Tibial nerve (tissue), 4 donors: ENCODE measurements around the gene CST2. TPM values are rescaled to one million over a fixed set of nuclear protein-coding genes. Genes with fewer than 3 reads are reported as not detected.
"Not testable (repeated sequence)": the region's sequence is repeated elsewhere in the genome, so short reads cannot be mapped to it uniquely, and the experiment has no call there.

Source experiments
- DNase-seq, 2 donors: peaks; one replicate each; pipeline ENCODE4 v3.0.0-alpha.2; 2019; ENCODE audit warnings: low spot score in 2 of 2
- H3K27ac ChIP-seq, 4 donors: fragments of 200-600 bp; sonication (generic) in 3 of 4; one replicate each; pipeline ENCODE4 v1.5.1; 2017 to 2019; ENCODE audit warnings: mild to moderate bottlenecking in 1 of 4
- H3K27me3 ChIP-seq, 2 donors: fragments of 200-600 bp; sonication (generic) in 1 of 2; one replicate each; pipeline versions ENCODE4 v1.5.1 to v1.6.0; 2017 to 2019
- H3K36me3 ChIP-seq, 3 donors: fragments of 200-600 bp; sonication (generic); one replicate each; pipeline ENCODE4 v1.5.1; 2018 to 2019
- H3K4me1 ChIP-seq, 4 donors: fragments of 200-600 bp; sonication (generic) in 3 of 4; one replicate each; pipeline ENCODE4 v1.5.1; 2017 to 2019
- H3K4me3 ChIP-seq, 4 donors: fragments of 200-600 bp; sonication (generic) in 3 of 4; one replicate each; pipeline ENCODE4 v1.5.1; 2017 to 2019; ENCODE audit warnings: mild to moderate bottlenecking in 1 of 4, moderate library complexity in 1 of 4
- H3K9me3 ChIP-seq, 4 donors: fragments of 200-600 bp; sonication (generic) in 3 of 4; one replicate each; pipeline ENCODE4 v1.5.1; 2017 to 2019
- CTCF ChIP-seq, 5 experiments: fragments of 200-600 bp in 3 of 5; fragments of 450-650 bp in 2 of 5; sonication (generic) in 3 of 5; IDR thresholded peaks; one replicate each; pipeline ENCODE4 v1.5.1; 2016 to 2019; ENCODE audit warnings: antibody characterized with exemption in 5 of 5, mild to moderate bottlenecking in 3 of 5, moderate library complexity in 2 of 5
- EP300 ChIP-seq, 2 donors: sonication (generic); formaldehyde crosslinking; IDR thresholded peaks; one replicate each; pipeline ENCODE4 v1.6.1; 2017; ENCODE audit warnings: antibody characterized with exemption in 2 of 2, mild to moderate bottlenecking in 1 of 2
- POLR2A ChIP-seq, 2 donors: fragments of 450-650 bp; IDR thresholded peaks; one replicate each; pipeline ENCODE4 v1.6.1; 2017; ENCODE audit warnings: antibody characterized with exemption in 2 of 2, mild to moderate bottlenecking in 2 of 2, moderate library complexity in 2 of 2
- WGBS, 2 donors: methylation state at CpG; one replicate each; pipeline ENCODE4 v1.1.5; 2018; 5-methylcytosine and 5-hydroxymethylcytosine counted together
- total RNA-seq, 4 donors: library from RNA; depleted of rRNA; stranded (reverse); fragments of >200 nt; gene quantifications; one replicate each; pipeline ENCODE4 v1.1.0, GENCODE V29; 2016

CST2 gene
- total RNA-seq, 4 donors from 2014 or later = 0.98 to 2.4 TPM; not detected in 2

GRCh38 chr20:23783447-23783846 is 43.1 kb downstream of the CST2 start:
- TF ChIP-seq CTCF (IDR thresholded peaks at IDR 0.05) (no peak), EP300 (IDR thresholded peaks at IDR 0.05) (no peak), POLR2A (IDR thresholded peaks at IDR 0.05) (no peak)
- no peak overlapping the region for H3K4me3 ChIP-seq
- no peak overlapping the region for H3K27ac ChIP-seq
- no peak for DNase-seq
- H3K36me3 ChIP-seq = no peaks in the 10 kb centered on the region
- 98 to 100% methylated on average over 1 of the region's 1 CpG for whole genome bisulfite sequencing, 2 donors
- no peaks in the 10 kb centered on the region for H3K9me3 ChIP-seq
- H3K27me3 ChIP-seq = no peaks in the 10 kb centered on the region
- H3K4me1 ChIP-seq = peaks cover 0 to 5% (median 0%) of the 10 kb centered on the region in 4 donors

- Histone ChIP-seq H3K4me1 (peaks cover 0 to 5% (median 0%) of the 10 kb centered on the region in 4 donors), H3K27me3 (no peaks in the 10 kb centered on the region), H3K9me3 (no peaks in the 10 kb centered on the region), H3K36me3 (no peaks in the 10 kb centered on the region), H3K4me3 (no peak overlapping the region), H3K27ac (no peak overlapping the region)
- no peak for DNase-seq
- TF ChIP-seq EP300 (IDR thresholded peaks at IDR 0.05) (no peak), POLR2A (IDR thresholded peaks at IDR 0.05) (no peak), CTCF (IDR thresholded peaks at IDR 0.05) (peak in 4 of 5 experiments; percentile 9 to 39 (median 25))
- 72 to 73% methylated on average over 8 of the region's 8 CpGs for WGBS, 2 donors
Measured at GRCh38 chr20:23782366-23782983, 44.1 kb downstream of the CST2 start.

GRCh38 chr20:23778676-23779075 is 47.9 kb downstream of the CST2 start:
- not testable (repeated sequence) for H3K27me3 ChIP-seq, H3K9me3 ChIP-seq, H3K27ac ChIP-seq, H3K4me1 ChIP-seq, H3K4me3 ChIP-seq, DNase-seq, H3K36me3 ChIP-seq

DNA sequence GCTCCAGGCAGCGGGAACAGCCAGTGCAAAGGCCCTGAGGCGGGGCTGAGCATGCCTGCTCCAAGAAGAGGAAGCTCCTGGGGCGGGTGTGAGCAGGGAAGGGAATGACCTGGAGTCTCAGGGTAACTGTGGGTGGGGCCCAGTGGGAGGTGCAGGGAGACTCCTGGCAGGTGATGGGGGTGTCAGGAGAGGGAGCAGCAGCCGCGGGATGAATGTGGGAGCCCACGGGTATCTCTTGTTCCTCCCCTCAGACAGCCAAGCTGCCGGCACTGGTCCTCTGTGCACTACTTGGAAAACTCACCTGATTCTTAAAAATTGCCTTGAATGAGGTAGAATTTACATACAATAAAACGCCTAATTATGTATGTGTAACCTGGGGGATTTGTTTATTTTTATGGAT is 49.1 kb downstream of the CST2 start:
- not testable (repeated sequence) for H3K4me1 ChIP-seq, DNase-seq, H3K27ac ChIP-seq, H3K36me3 ChIP-seq, H3K4me3 ChIP-seq, H3K9me3 ChIP-seq, H3K27me3 ChIP-seq
- 85 to 86% methylated on average over 8 of the region's 8 CpGs for WGBS, 2 donors

DNA sequence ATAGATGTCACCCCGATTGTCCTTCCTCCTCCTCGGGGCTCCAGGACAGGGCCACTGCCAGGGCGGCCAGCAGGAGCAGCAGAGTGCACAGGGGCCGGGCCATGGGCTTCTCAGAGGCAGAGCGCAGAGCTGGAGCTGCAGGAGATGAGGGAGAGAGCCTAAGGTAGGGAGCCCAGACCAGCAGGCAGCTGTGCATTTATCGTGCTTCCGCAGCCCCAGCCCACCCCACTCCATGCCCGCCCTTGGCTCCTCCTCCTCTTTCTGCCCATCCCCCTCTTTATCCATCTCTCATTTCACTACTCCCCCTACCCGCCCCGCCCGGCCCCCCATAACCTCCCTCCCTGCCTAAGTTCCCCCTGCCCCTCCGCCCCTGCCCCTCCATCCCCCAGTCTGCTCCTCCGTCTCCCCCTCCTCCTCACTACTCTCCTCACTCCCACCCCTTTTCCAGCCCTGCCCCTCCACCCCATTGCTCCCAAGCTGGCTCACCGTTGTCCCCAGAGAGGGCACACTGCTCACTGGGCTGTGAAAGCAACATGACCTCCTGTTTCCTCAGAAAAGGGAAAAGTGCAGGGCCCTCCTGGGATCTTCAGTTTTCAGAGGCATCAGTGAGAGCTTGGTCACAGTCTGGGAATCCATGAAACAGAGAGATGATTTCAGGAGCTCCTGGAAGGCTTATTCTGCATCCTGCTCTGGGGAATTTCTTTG is 50.3 kb downstream of the CST2 start:
- Histone ChIP-seq H3K9me3 (no peaks in the 10 kb centered on the region), H3K36me3 (no peaks in the 10 kb centered on the region), H3K27ac (no peak overlapping the region), H3K4me3 (no peak overlapping the region), H3K27me3 (no peaks in the 10 kb centered on the region), H3K4me1 (peaks cover 0 to 9% (median 0%) of the 10 kb centered on the region in 4 donors)
- DNase-seq = no peak
- no peak for TF ChIP-seq EP300 (IDR thresholded peaks at IDR 0.05)
- TF ChIP-seq CTCF (IDR thresholded peaks at IDR 0.05) = no peak
- 23 to 27% methylated on average over 13 to 14 of the region's 14 CpGs for WGBS, 2 donors

DNA sequence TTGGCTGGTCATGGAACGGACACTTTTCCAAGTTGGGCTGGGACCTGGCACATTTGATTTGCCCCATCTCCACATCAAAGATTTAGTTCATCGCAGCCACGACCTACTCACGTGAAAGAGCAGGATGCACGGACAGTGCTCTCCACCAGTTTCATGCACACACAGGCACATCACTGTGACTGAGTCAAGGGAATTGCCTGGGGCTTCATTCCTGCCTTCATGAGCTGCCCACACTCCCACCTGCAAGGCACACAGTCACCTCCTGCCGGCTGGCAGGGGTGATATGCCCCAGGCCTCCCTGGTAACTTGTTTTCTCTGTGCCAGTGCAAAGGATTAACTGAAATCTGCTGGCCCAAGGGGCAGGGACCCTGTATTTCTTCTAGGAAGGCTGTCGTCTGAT is 52.4 kb downstream of the CST2 start:
- Histone ChIP-seq H3K9me3 (no peaks in the 10 kb centered on the region), H3K36me3 (no peaks in the 10 kb centered on the region), H3K4me3 (no peak overlapping the region), H3K27ac (no peak overlapping the region), H3K4me1 (peaks cover 0 to 7% (median 0%) of the 10 kb centered on the region in 4 donors), H3K27me3 (no peaks in the 10 kb centered on the region)
- TF ChIP-seq POLR2A (IDR thresholded peaks at IDR 0.05) (no peak), CTCF (IDR thresholded peaks at IDR 0.05) (no peak), EP300 (IDR thresholded peaks at IDR 0.05) (no peak)
- 83 to 88% methylated on average over 7 of the region's 7 CpGs for WGBS, 2 donors
- no peak for DNase-seq

Other genes with a start within 250 kb of the CST2 start
- under 1 TPM in 1 of 4 donors, not detected in 3; 0.44 TPM for gene CST9, start 220.8 kb downstream of the CST2 start, total RNA-seq
- gene CST3, start 188.8 kb downstream of the CST2 start, total RNA-seq = 1,000 to 10,000 TPM in 3 of 4 donors, 100 to 1,000 TPM in 1; 870 to 2,325 (median 1,540) TPM
- gene CST4, start 137.7 kb downstream of the CST2 start, total RNA-seq = not detected
- gene CST1, start 75.8 kb downstream of the CST2 start, total RNA-seq = 10 to 100 TPM in 1 of 4 donors, 1 to 10 TPM in 2, not detected in 1; 2.2 to 11.0 (median 3.3) TPM
- gene CST5, start 53.0 kb upstream of the CST2 start, total RNA-seq = not detected
- gene GGTLC1, start 162.1 kb upstream of the CST2 start, total RNA-seq = not detected